Endothelial cell (in vitro differentiated cells): ENCODE data around the gene TMEM219. TPM values are rescaled to one million over a fixed set of nuclear protein-coding genes. Genes with fewer than 3 reads are reported as not detected.

Experiments used
- DNase-seq: peaks from one replicate; pipeline ENCODE4 v3.0.0; 2021; ENCODE audit warnings: low spot score
- H3K27ac Mint-ChIP-seq: one replicate; pipeline ENCODE4 v1.8.0; 2021; ENCODE audit warnings: mixed read lengths, inconsistent platforms; ENCODE audit not compliant: unreplicated experiment
- H3K27me3 Mint-ChIP-seq: one replicate; pipeline ENCODE4 v1.8.0; 2021; ENCODE audit warnings: mild to moderate bottlenecking, moderate library complexity, mixed read lengths, inconsistent platforms; ENCODE audit not compliant: unreplicated experiment
- H3K36me3 Mint-ChIP-seq: one replicate; pipeline ENCODE4 v1.8.0; 2021; ENCODE audit warnings: mild to moderate bottlenecking, low read depth, mixed read lengths, inconsistent platforms; ENCODE audit not compliant: unreplicated experiment
- H3K4me1 Mint-ChIP-seq: one replicate; pipeline ENCODE4 v1.8.0; 2021; ENCODE audit warnings: mild to moderate bottlenecking, mixed read lengths, inconsistent platforms; ENCODE audit not compliant: unreplicated experiment
- H3K4me3 Mint-ChIP-seq: one replicate; pipeline ENCODE4 v1.8.0; 2021; ENCODE audit warnings: mild to moderate bottlenecking, mixed read lengths, inconsistent platforms; ENCODE audit not compliant: unreplicated experiment
- H3K9me3 Mint-ChIP-seq: one replicate; pipeline ENCODE4 v1.8.0; 2021; ENCODE audit warnings: mixed read lengths, inconsistent platforms; ENCODE audit not compliant: unreplicated experiment
- CTCF ChIP-seq: fragments of 200-600 bp; sonication (generic); IDR thresholded peaks from one replicate; pipeline ENCODE4 v1.5.0; 2021; ENCODE audit warnings: antibody characterized with exemption; ENCODE audit not compliant: unreplicated experiment
- total RNA-seq: library from RNA; stranded (reverse); fragmentation: NEBNext Ultra II Directional; extraction: Animal tissue kit (Norgen Biotek cat#: 25700); gene quantifications from one replicate; pipeline ENCODE4 v1.2.1, GENCODE V29; 2021; ENCODE audit not compliant: unreplicated experiment

The TMEM219 gene
- total RNA-seq, 1 donor from 2014 or later = 217 TPM

DNA sequence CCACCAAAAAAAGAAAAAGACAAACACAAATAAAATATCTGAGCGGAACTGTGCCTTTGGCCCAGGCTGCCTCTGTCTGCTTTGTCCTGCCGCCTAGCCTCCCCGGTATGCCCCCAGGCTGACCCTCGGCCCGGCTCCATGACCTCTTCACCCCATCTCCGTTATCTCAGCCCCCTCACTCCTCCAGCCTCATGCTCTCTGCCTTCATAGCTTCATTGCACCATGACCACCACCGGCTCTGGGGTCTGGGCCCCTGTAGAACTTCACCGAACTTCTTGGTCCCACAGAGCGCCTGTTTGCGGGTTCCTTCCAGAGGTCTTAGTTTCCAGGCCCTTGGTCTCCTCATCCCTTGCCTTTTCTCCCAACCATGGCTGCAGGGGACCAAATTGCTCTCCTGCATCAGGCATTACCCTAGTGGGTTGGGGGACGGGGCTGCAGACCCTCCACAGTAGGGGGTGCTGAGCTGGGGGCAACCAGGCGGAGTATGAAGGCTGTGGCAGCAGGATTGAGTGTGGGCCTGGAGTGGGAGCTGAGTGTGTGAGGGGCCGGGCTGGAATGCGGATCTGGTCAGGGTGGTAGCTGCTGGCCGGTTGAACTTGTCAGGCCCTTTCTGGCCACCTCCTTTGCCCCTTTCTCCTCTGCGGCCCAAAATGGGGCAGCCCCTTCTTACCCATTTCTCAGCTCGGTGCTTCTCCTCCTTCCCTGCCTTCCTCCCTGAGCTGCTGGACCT is 26.6 kb downstream of the TMEM219 start:
- Mint-ChIP-seq H3K36me3 (peaks cover 66% of the 10 kb centered on the region), H3K9me3 (no peaks in the 10 kb centered on the region), H3K4me3 (peak overlapping the region; percentile 57), H3K4me1 (peaks cover 47% of the 10 kb centered on the region), H3K27me3 (peaks cover 29% of the 10 kb centered on the region), H3K27ac (peak overlapping the region; percentile 84)
- TF ChIP-seq CTCF = no peak
- no peak for DNase-seq

DNA sequence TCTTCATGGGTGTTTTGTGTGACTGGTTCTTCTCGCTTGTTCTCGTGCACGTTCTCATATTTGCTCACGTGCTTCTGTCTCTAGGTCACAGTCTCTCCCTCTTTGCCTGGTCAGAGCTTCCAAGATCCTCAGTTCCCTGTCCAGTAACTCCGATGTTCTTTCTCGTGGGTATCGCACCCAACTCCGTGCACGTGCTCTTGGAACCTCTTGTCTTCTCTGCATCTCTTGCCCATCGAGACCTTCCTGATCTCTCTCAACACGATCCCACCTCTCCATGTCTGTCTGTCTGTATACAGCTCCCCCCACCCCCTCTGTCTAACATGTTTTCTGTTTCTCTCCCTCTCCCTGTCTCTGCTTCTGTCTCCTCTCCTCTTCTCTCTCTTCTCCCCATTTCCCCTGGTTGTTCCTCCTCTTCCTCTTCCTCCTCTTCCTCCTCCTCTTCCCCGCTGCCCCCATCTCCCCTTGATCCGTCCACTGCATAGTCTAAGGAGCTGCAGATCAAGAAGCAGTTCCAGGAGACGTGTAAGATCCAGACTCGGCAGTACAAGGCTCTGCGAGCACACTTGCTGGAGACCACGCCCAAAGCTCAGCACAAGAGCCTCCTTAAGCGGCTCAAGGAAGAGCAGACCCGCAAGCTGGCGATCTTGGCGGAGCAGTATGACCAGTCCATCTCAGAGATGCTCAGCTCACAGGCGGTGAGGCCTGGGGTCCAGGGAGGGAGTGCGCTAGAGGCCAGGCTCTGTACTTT is 27.4 kb downstream of the TMEM219 start:
- Mint-ChIP-seq H3K27me3 (peaks cover 30% of the 10 kb centered on the region), H3K27ac (peak overlapping the region; percentile 84), H3K9me3 (no peaks in the 10 kb centered on the region), H3K36me3 (peaks cover 66% of the 10 kb centered on the region), H3K4me3 (peak overlapping the region; percentile 59), H3K4me1 (peaks cover 51% of the 10 kb centered on the region)
- TF ChIP-seq CTCF = no peak
- DNase-seq = no peak

DNA sequence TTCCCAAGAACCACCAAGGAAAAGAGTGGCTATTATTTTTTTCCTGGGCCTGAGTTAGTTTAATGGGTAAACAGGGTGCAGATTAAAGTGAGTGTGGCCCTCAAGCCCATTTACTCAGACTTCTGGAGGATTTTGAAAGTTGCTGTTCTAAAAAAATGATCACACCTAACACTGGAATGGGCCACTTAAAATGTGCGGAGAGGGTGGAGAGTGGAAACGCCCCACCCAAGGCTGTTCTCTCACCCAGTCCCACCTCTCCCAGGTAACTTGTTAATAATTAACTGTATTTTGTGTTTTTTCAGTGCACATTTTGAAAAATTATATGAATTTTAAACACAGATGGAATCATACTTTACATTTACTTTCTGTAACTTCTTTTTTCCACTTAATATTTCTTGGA is 28.2 kb downstream of the TMEM219 start:
- DNase-seq = no peak
- H3K27ac Mint-ChIP-seq = peak overlapping the region; percentile 14
- H3K4me1 Mint-ChIP-seq = peaks cover 55% of the 10 kb centered on the region
- peaks cover 32% of the 10 kb centered on the region for H3K27me3 Mint-ChIP-seq
- peaks cover 63% of the 10 kb centered on the region for H3K36me3 Mint-ChIP-seq
- peak overlapping the region; percentile 59 for H3K4me3 Mint-ChIP-seq
- TF ChIP-seq CTCF = no peak
- H3K9me3 Mint-ChIP-seq = no peaks in the 10 kb centered on the region

- Mint-ChIP-seq H3K27ac (peak overlapping the region; percentile 14), H3K4me1 (peaks cover 51% of the 10 kb centered on the region)
Measured at GRCh38 chr16:29990883-29991570, 29.1 kb downstream of the TMEM219 start.

More at GRCh38 chr16:29990883-29991570, 29.1 kb downstream of the TMEM219 start:
- TF ChIP-seq CTCF = no peak
- Mint-ChIP-seq H3K4me3 (peak overlapping the region; percentile 22), H3K27me3 (peaks cover 27% of the 10 kb centered on the region), H3K9me3 (no peaks in the 10 kb centered on the region), H3K36me3 (peaks cover 57% of the 10 kb centered on the region)
- DNase-seq = no peak
